Transverse colon (tissue), 4 donors: ENCODE data around the gene MKLN1. TPM values are rescaled to one million over a fixed set of nuclear protein-coding genes. Genes with fewer than 3 reads are reported as not detected.

ENCODE experiments used
- DNase-seq: peaks from one replicate; pipeline ENCODE4 v3.0.0-alpha.2; 2019
- H3K27ac ChIP-seq, 4 donors: fragments of 200-600 bp; sonication (generic); 2 replicates each; pipeline ENCODE4 v1.5.1; 2016 to 2018; ENCODE audit warnings: inconsistent platforms in 4 of 4
- H3K27me3 ChIP-seq: fragments of 200-600 bp; sonication (generic); 2 replicates; pipeline ENCODE4 v1.5.1; 2017; ENCODE audit warnings: inconsistent platforms
- H3K36me3 ChIP-seq, 4 donors: fragments of 200-600 bp; sonication (generic); 2 replicates each; pipeline ENCODE4 v1.5.1; 2017 to 2019; ENCODE audit warnings: inconsistent platforms in 4 of 4
- H3K4me1 ChIP-seq, 4 donors: fragments of 200-600 bp; sonication (generic); 2 replicates each; pipeline ENCODE4 v1.5.1; 2017 to 2020; ENCODE audit warnings: inconsistent platforms in 4 of 4
- H3K4me3 ChIP-seq, 4 donors: fragments of 200-600 bp; sonication (generic); 1 replicate in 1 of 4; 2 replicates in 3 of 4; pipeline versions ENCODE4 v1.5.1 to v1.6.1; 2017 to 2019; ENCODE audit warnings: inconsistent platforms in 4 of 4
- H3K9me3 ChIP-seq, 2 donors: fragments of 200-600 bp; sonication (generic); 2 replicates each; pipeline ENCODE4 v1.5.1; 2017 to 2019; ENCODE audit warnings: inconsistent platforms in 2 of 2
- CTCF ChIP-seq, 5 experiments: fragments of 200-600 bp in 3 of 5; fragments of 450-650 bp in 2 of 5; sonication (generic) in 3 of 5; IDR thresholded peaks; 1 replicate in 2 of 5; 2 replicates in 3 of 5; pipeline ENCODE4 v1.5.1; 2016 to 2017; ENCODE audit warnings: antibody characterized with exemption in 5 of 5, inconsistent platforms in 3 of 5, mild to moderate bottlenecking in 2 of 5, moderate library complexity in 1 of 5
- EP300 ChIP-seq: sonication (generic); formaldehyde crosslinking; IDR thresholded peaks from one replicate; pipeline ENCODE4 v1.6.1; 2017; ENCODE audit warnings: antibody characterized with exemption, low read depth
- POLR2A ChIP-seq: fragments of 450-650 bp; IDR thresholded peaks from one replicate; pipeline ENCODE4 v1.6.1; 2016; ENCODE audit warnings: antibody characterized with exemption, mild to moderate bottlenecking, moderate library complexity
- POLR2AphosphoS5 ChIP-seq, 3 donors: sonication (generic); formaldehyde crosslinking; IDR thresholded peaks; one replicate each; pipeline ENCODE4 v1.6.1; 2016; ENCODE audit warnings: antibody characterized with exemption in 3 of 3
- WGBS, 2 donors: methylation state at CpG; one replicate each; pipeline ENCODE4 v1.1.5; 2018; ENCODE audit warnings: low coverage in 1 of 2; 5-methylcytosine and 5-hydroxymethylcytosine counted together
- in situ Hi-C, 4 donors: fragments of 200-750 bp; cut with MboI; loops; one replicate each; pipeline versions ENCODE4 v1.15.0 to v1.15.1; 2017; ENCODE audit warnings: low sequenced_read_pairs in 3 of 4, low pct_ligation_motif_present in 1 of 4, low pct_unique_long_range_greater_than_20kb in 1 of 4
- intact Hi-C: fragments of 100-400 bp; cut with DNase I; formaldehyde crosslinking; loops from one replicate; pipeline ENCODE4 v1.15.1; 2023; ENCODE audit warnings: low total_unique reads
- total RNA-seq, 4 donors: library from RNA; depleted of rRNA; stranded (reverse); fragments of >200 nt; gene quantifications; one replicate each; pipeline ENCODE4 v1.1.0, GENCODE V29; 2016

MKLN1 gene
- total RNA-seq, 4 donors from 2014 or later = 30.7 to 87.0 (median 48.6) TPM

- in situ Hi-C loops = no loop called here
- 79 to 98% methylated on average over 1 of the region's 1 CpG for WGBS, 2 donors
- no peak overlapping the region for H3K4me3 ChIP-seq
These were observed 53.6 kb downstream of the MKLN1 start for GRCh38 chr7:131381069-131381838.

GRCh38 chr7:131383417-131384285, 56.0 kb downstream of the MKLN1 start:
- no peak overlapping the region for H3K27ac ChIP-seq
- TF ChIP-seq POLR2A (no peak), CTCF (IDR thresholded peaks at IDR 0.05) (no peak), EP300 (no peak), POLR2AphosphoS5 (IDR thresholded peaks at IDR 0.05) (no peak)
- H3K4me1 ChIP-seq = peaks cover 0 to 25% (median 1%) of the 10 kb centered on the region in 4 donors
- H3K9me3 ChIP-seq = no peaks in the 10 kb centered on the region
- H3K36me3 ChIP-seq = no peaks in the 10 kb centered on the region
- intact Hi-C loops = no loop called here
- DNase-seq = no peak
- H3K27me3 ChIP-seq = no peaks in the 10 kb centered on the region
- WGBS, 2 donors = 95 to 100% methylated on average over 2 of the region's 2 CpGs
- H3K4me3 ChIP-seq = no peak overlapping the region
- in situ Hi-C loops = no loop called here

More at GRCh38 chr7:131381069-131381838, 53.6 kb downstream of the MKLN1 start:
- H3K27me3 ChIP-seq = no peaks in the 10 kb centered on the region
- H3K36me3 ChIP-seq = no peaks in the 10 kb centered on the region
- DNase-seq = no peak
- peaks cover 0 to 25% (median 1%) of the 10 kb centered on the region in 4 donors for H3K4me1 ChIP-seq
- TF ChIP-seq EP300 = no peak
- no peak for TF ChIP-seq CTCF (IDR thresholded peaks at IDR 0.05)
- no peak for TF ChIP-seq POLR2AphosphoS5 (IDR thresholded peaks at IDR 0.05)
- H3K9me3 ChIP-seq = no peaks in the 10 kb centered on the region
- no peak overlapping the region for H3K27ac ChIP-seq
- intact Hi-C loops = no loop called here

GRCh38 chr7:131384286-131384635, 56.6 kb downstream of the MKLN1 start:
- intact Hi-C loops (no loop called here), in situ Hi-C loops (no loop called here)
- WGBS, 2 donors = 80 to 85% methylated on average over 2 of the region's 2 CpGs
- H3K9me3 ChIP-seq = no peaks in the 10 kb centered on the region
- H3K27ac ChIP-seq = no peak overlapping the region
- H3K27me3 ChIP-seq = no peaks in the 10 kb centered on the region
- peaks cover 0 to 25% (median 1%) of the 10 kb centered on the region in 4 donors for H3K4me1 ChIP-seq
- no peak for DNase-seq
- no peak overlapping the region for H3K4me3 ChIP-seq
- TF ChIP-seq EP300 (no peak), POLR2A (no peak), POLR2AphosphoS5 (IDR thresholded peaks at IDR 0.05) (no peak), CTCF (IDR thresholded peaks at IDR 0.05) (no peak)
- no peaks in the 10 kb centered on the region for H3K36me3 ChIP-seq

GRCh38 chr7:131385039-131385605, 57.4 kb downstream of the MKLN1 start:
- H3K4me3 ChIP-seq = no peak overlapping the region
- DNase-seq = no peak
- H3K9me3 ChIP-seq = no peaks in the 10 kb centered on the region
- intact Hi-C loops (no loop called here), in situ Hi-C loops (no loop called here)
- 80 to 83% methylated on average over 7 to 8 of the region's 8 CpGs for WGBS, 2 donors
- H3K27me3 ChIP-seq = no peaks in the 10 kb centered on the region
- peaks cover 0 to 25% (median 1%) of the 10 kb centered on the region in 4 donors for H3K4me1 ChIP-seq
- TF ChIP-seq POLR2AphosphoS5 (IDR thresholded peaks at IDR 0.05) = no peak
- no peak for TF ChIP-seq EP300
- no peak for TF ChIP-seq CTCF (IDR thresholded peaks at IDR 0.05)
- TF ChIP-seq POLR2A = no peak
- H3K36me3 ChIP-seq = peaks cover 0 to 5% (median 2%) of the 10 kb centered on the region in 4 donors
- H3K27ac ChIP-seq = no peak overlapping the region
